OCI-LY7 (cell line): Measurements from ENCODE around the gene DNALI1.

ENCODE experiments used
- EZH2phosphoT487 ChIP-seq: fragments of 200-600 bp; sonication (generic); IDR thresholded peaks from 2 replicates; pipeline ENCODE4 v1.6.1; 2018; ENCODE audit warnings: low read depth, borderline replicate concordance, mild to moderate bottlenecking, mixed run types, antibody characterized with exemption, low read length, moderate library complexity, mixed read lengths
- TF ChIP-seq, protein P1 (sequence below): fragments of 200-600 bp; sonication (generic); conservative IDR thresholded peaks from 2 replicates; pipeline ENCODE4 v1.5.1; 2014; ENCODE audit warnings: mild to moderate bottlenecking, antibody characterized with exemption, low read length, moderate library complexity, mixed read lengths

DNA sequence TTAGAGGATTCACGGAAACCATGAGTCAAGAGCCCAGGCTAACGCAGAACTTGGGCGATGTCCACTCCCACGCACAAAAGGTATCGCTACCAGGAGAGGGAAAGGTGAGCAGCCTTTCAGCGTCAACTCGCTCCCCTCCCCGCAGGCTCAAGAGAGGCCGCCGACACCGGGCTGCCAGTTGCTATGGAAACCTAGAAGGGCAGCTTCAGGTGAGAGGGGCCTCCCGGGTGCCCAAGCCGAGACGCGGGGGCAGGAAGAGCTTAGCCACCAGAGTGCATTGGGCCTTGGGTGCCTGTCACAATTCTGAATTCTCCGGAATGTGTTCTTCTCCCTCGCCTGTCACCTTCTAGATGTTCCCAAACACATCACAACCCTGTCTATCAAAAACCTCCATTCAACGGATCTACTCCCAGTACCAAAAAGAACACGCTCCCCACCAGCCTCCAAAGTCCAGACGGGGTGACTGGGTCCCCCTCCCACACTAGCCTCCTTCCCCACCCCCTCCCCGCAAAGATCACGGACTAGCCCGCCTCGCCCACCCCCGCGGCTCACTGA lies 42.9 kb upstream of the DNALI1 start:
- TF ChIP-seq, protein P1, sequence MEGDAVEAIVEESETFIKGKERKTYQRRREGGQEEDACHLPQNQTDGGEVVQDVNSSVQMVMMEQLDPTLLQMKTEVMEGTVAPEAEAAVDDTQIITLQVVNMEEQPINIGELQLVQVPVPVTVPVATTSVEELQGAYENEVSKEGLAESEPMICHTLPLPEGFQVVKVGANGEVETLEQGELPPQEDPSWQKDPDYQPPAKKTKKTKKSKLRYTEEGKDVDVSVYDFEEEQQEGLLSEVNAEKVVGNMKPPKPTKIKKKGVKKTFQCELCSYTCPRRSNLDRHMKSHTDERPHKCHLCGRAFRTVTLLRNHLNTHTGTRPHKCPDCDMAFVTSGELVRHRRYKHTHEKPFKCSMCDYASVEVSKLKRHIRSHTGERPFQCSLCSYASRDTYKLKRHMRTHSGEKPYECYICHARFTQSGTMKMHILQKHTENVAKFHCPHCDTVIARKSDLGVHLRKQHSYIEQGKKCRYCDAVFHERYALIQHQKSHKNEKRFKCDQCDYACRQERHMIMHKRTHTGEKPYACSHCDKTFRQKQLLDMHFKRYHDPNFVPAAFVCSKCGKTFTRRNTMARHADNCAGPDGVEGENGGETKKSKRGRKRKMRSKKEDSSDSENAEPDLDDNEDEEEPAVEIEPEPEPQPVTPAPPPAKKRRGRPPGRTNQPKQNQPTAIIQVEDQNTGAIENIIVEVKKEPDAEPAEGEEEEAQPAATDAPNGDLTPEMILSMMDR: no peak
- TF ChIP-seq EZH2phosphoT487: no peak
